ENCODE measurements around the gene TEX55.

The TEX55 gene

GRCh38 chr3:119194237-119195150 lies 48.5 kb downstream of the TEX55 start:
- H3K4me3 ChIP-seq (ENCODE audit: low read depth, low read length), result no peak overlapping the region
- no peak for TF ChIP-seq CTCF (IDR thresholded peaks at IDR 0.05; ENCODE audit: borderline replicate concordance, insufficient read depth, low read depth, low read length)

- TF ChIP-seq CTCF (IDR thresholded peaks at IDR 0.05; ENCODE audit: borderline replicate concordance, insufficient read depth, low read depth, low read length), result no peak
- H3K4me3 ChIP-seq (ENCODE audit: low read depth, low read length), result no peak overlapping the region
Observed at GRCh38 chr3:119195151-119195476, 49.1 kb downstream of the TEX55 start.

- H3K4me3 ChIP-seq (ENCODE audit: low read depth, low read length), result no peak overlapping the region
- no peak for TF ChIP-seq CTCF (IDR thresholded peaks at IDR 0.05; ENCODE audit: borderline replicate concordance, insufficient read depth, low read depth, low read length)
Observed at GRCh38 chr3:119195911-119196310, 49.9 kb downstream of the TEX55 start.
